ENCODE measurements around the gene HPGDS. TPM values are rescaled to one million over a fixed set of nuclear protein-coding genes. Genes with fewer than 3 reads are reported as not detected.
"Not testable (repeated sequence)": the region's sequence is repeated elsewhere in the genome, so short reads cannot be mapped to it uniquely, and the experiment has no call there.

Gene HPGDS
- total RNA-seq (2014; rRNA removed) (not detected in 2 replicates), Bru-seq, nascent RNA (percentile 7 among the genes with signal in this experiment), BruChase-seq, experiment 1, labeled RNA remaining after a 6-hour chase (percentile 2 among the genes with signal in this experiment), BruChase-seq, experiment 2, labeled RNA remaining after a 2-hour chase (percentile 4 among the genes with signal in this experiment)
- long read RNA-seq: 0 reads

DNA sequence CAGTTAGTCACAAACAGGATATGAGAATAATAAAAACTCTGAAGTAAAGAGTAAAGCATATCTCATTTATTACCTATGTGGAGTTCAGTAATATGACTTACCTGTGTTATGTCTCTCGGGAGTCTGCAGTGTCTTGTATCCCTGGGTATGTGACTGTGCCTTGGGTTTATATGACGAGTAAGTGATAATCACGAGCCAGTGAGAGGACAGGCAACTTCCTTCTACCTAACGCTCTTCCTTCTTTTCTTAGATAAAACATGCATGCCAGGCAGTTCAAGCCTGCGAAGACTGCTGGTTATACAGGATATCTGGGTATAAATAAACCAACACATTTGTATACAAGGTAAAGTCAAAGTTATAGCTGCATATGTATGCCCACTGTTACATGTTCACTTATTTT, at the start of gene HPGDS:
TSS of gene HPGDS (minus strand) at position 143 of the 400 bp plus-strand sequence. CDS start 8,207 bp downstream, outside the sequence.
- Histone ChIP-seq H3K4me1 (ENCODE audit: insufficient read depth, low read length) (no peaks in the 10 kb centered on the region; the same call in 1 of the 2 replicates), H4K20me1 (ENCODE audit: low read length) (no peaks in the 10 kb centered on the region), H3K4me2 (ENCODE audit: low read length) (no peak within 1 kb of the TSS), H3K79me2 (ENCODE audit: low read length) (no peaks in the 10 kb centered on the region), H3K9ac (ENCODE audit: low read length) (no peak within 1 kb of the TSS), H3F3A (ENCODE audit: low read length, unreplicated experiment) (no peaks in the 10 kb centered on the region), H3K27me3 (ENCODE audit: low read length) (no peaks in the 10 kb centered on the region), H3K9me3 (ENCODE audit: low read length) (no peaks in the 10 kb centered on the region), H3K36me3 (ENCODE audit: low read depth, low read length) (no peaks in the 10 kb centered on the region), H3K9me2 (replicated peaks; ENCODE audit: low read length) (no peaks in the 10 kb centered on the region), H3K4me3 (ENCODE audit: low read length) (no peak within 1 kb of the TSS), H3K27ac (ENCODE audit: low read length) (no peak within 1 kb of the TSS), H2AFZ (ENCODE audit: low read length) (no peak within 1 kb of the TSS)
- no peak for TF ChIP-seq EZH2phosphoT487 (IDR thresholded peaks at IDR 0.05; ENCODE audit: borderline replicate concordance, low read length)
- ChIA-PET CTCF (no interaction called here), POLR2A (ENCODE audit: unreplicated experiment) (no interaction called here)
- intact Hi-C loops (cut with micrococcal nuclease): no loop called here
- ATAC-seq: no peak
- DNase-seq: no peak
- BruUV-seq (replicated peaks): no TSS peak

GRCh38 chr4:94390804-94391410, 48.3 kb upstream of the HPGDS start:
- POLR2A ChIA-PET (ENCODE audit: unreplicated experiment): no interaction called here
- intact Hi-C loops (cut with micrococcal nuclease): loop anchor here (1.0 to 5.0 kb wide), 3 partner anchors 58 to 599 kb away; no protein-coding TSS in a partner anchor

GRCh38 chr4:94389595-94390267, 47.1 kb upstream of the HPGDS start:
- H3F3A ChIP-seq (ENCODE audit: low read length, unreplicated experiment): no peaks in the 10 kb centered on the region
- H3K9me2 ChIP-seq (replicated peaks; ENCODE audit: low read length): no peaks in the 10 kb centered on the region
- no peaks in the 10 kb centered on the region for H3K27me3 ChIP-seq (ENCODE audit: low read length)
- no peak for TF ChIP-seq EZH2 (IDR thresholded peaks at IDR 0.05; ENCODE audit: low read length, unreplicated experiment)
- no peak for TF ChIP-seq EZH2phosphoT487 (IDR thresholded peaks at IDR 0.05; ENCODE audit: borderline replicate concordance, low read length)
- TF ChIP-seq, protein P1, sequence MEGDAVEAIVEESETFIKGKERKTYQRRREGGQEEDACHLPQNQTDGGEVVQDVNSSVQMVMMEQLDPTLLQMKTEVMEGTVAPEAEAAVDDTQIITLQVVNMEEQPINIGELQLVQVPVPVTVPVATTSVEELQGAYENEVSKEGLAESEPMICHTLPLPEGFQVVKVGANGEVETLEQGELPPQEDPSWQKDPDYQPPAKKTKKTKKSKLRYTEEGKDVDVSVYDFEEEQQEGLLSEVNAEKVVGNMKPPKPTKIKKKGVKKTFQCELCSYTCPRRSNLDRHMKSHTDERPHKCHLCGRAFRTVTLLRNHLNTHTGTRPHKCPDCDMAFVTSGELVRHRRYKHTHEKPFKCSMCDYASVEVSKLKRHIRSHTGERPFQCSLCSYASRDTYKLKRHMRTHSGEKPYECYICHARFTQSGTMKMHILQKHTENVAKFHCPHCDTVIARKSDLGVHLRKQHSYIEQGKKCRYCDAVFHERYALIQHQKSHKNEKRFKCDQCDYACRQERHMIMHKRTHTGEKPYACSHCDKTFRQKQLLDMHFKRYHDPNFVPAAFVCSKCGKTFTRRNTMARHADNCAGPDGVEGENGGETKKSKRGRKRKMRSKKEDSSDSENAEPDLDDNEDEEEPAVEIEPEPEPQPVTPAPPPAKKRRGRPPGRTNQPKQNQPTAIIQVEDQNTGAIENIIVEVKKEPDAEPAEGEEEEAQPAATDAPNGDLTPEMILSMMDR (conservative IDR thresholded peaks at IDR 0.05; ENCODE audit: low read depth, low read length): no peak
- no peaks in the 10 kb centered on the region for H3K36me3 ChIP-seq (ENCODE audit: low read depth, low read length)
- no peak overlapping the region for H3K9ac ChIP-seq (ENCODE audit: low read length)
- H3K4me1 ChIP-seq (ENCODE audit: insufficient read depth, low read length): no peaks in the 10 kb centered on the region
- H3K9me3 ChIP-seq (ENCODE audit: low read length): no peaks in the 10 kb centered on the region
- H2AFZ ChIP-seq (ENCODE audit: low read length): no peak overlapping the region
- no peak overlapping the region for H3K4me3 ChIP-seq (ENCODE audit: low read length)
- BruUV-seq (replicated peaks): no TSS peak
- intact Hi-C loops (cut with micrococcal nuclease): loop anchor here (1.0 to 5.0 kb wide), 3 partner anchors 56 to 597 kb away; no protein-coding TSS in a partner anchor
- CTCF ChIA-PET: interaction anchor here (0.6 kb wide), 1 partner anchor 12 kb away, joined by 3 read pairs; no protein-coding TSS in a partner anchor
- H4K20me1 ChIP-seq (ENCODE audit: low read length): no peaks in the 10 kb centered on the region
- no peak overlapping the region for H3K4me2 ChIP-seq (ENCODE audit: low read length)
- H3K79me2 ChIP-seq (ENCODE audit: low read length): no peaks in the 10 kb centered on the region
- ATAC-seq (no peak), DNase-seq (no peak)
- H3K27ac ChIP-seq (ENCODE audit: low read length): no peak overlapping the region
- POLR2A ChIA-PET (ENCODE audit: unreplicated experiment): no interaction called here

More at GRCh38 chr4:94390804-94391410, 48.3 kb upstream of the HPGDS start:
- peak; percentile 44 for DNase-seq
- Histone ChIP-seq H3K4me2 (ENCODE audit: low read length) (no peak overlapping the region), H2AFZ (ENCODE audit: low read length) (no peak overlapping the region), H3K79me2 (ENCODE audit: low read length) (no peaks in the 10 kb centered on the region), H3K9me2 (replicated peaks; ENCODE audit: low read length) (no peaks in the 10 kb centered on the region), H3K9me3 (ENCODE audit: low read length) (no peaks in the 10 kb centered on the region), H4K20me1 (ENCODE audit: low read length) (no peaks in the 10 kb centered on the region), H3K4me1 (ENCODE audit: insufficient read depth, low read length) (no peaks in the 10 kb centered on the region), H3K4me3 (ENCODE audit: low read length) (no peak overlapping the region), H3F3A (ENCODE audit: low read length, unreplicated experiment) (no peaks in the 10 kb centered on the region), H3K36me3 (ENCODE audit: low read depth, low read length) (no peaks in the 10 kb centered on the region), H3K9ac (ENCODE audit: low read length) (no peak overlapping the region), H3K27me3 (ENCODE audit: low read length) (no peaks in the 10 kb centered on the region), H3K27ac (ENCODE audit: low read length) (no peak overlapping the region)
- BruUV-seq (replicated peaks): no TSS peak
- TF ChIP-seq EZH2phosphoT487 (IDR thresholded peaks at IDR 0.05; ENCODE audit: borderline replicate concordance, low read length): no peak
- TF ChIP-seq, protein P1 (conservative IDR thresholded peaks at IDR 0.05; ENCODE audit: low read depth, low read length): peak; percentile 75
- CTCF ChIA-PET: no interaction called here
- ATAC-seq: 0 out of 2 replicates have a peak, but pooled peaks have one; percentile 29

DNA sequence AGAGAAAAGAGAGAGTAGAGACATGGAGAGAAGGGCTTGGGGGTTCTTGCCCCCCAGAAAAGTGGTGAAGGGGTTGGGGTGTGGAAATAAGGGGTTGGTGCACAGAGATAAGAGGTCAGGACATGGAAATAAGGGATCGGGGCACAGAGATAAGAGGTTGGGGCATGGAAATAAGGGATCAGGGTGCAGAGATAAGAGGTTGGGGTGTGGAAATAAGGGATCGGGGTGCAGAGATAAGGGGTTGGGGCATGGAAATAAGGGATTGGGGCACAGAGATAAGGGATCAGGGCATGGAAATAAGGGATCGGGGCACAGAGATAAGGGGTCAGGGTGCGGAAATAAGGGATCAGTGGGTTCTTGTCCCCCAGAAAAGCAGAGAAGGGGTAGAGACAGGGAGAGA, 45.3 kb upstream of the HPGDS start:
- ATAC-seq; DNase-seq; H3K79me2 ChIP-seq (ENCODE audit: low read length); H3K4me2 ChIP-seq (ENCODE audit: low read length); H2AFZ ChIP-seq (ENCODE audit: low read length); H3F3A ChIP-seq (ENCODE audit: low read length, unreplicated experiment); H3K9me3 ChIP-seq (ENCODE audit: low read length); H3K27ac ChIP-seq (ENCODE audit: low read length); H3K27me3 ChIP-seq (ENCODE audit: low read length); H3K4me1 ChIP-seq (ENCODE audit: insufficient read depth, low read length); CTCF ChIA-PET; intact Hi-C loops (cut with micrococcal nuclease); H3K36me3 ChIP-seq (ENCODE audit: low read depth, low read length); H3K9me2 ChIP-seq (replicated peaks; ENCODE audit: low read length); POLR2A ChIA-PET (ENCODE audit: unreplicated experiment); H3K9ac ChIP-seq (ENCODE audit: low read length); H4K20me1 ChIP-seq (ENCODE audit: low read length); BruUV-seq (replicated peaks); H3K4me3 ChIP-seq (ENCODE audit: low read length): not testable (repeated sequence)
